Tibial nerve (tissue), 3 donors: ENCODE results near the gene ERCC8.

ENCODE experiments used
- POLR2A ChIP-seq, 2 donors: fragments of 450-650 bp; IDR thresholded peaks; one replicate each; pipeline ENCODE4 v1.6.1; 2017; ENCODE audit warnings: antibody characterized with exemption in 2 of 2, mild to moderate bottlenecking in 2 of 2, moderate library complexity in 2 of 2
- TF ChIP-seq, protein P1 (sequence below), 5 experiments: fragments of 200-600 bp in 3 of 5; fragments of 450-650 bp in 2 of 5; sonication (generic) in 3 of 5; IDR thresholded peaks; one replicate each; pipeline ENCODE4 v1.5.1; 2016 to 2019; ENCODE audit warnings: antibody characterized with exemption in 5 of 5, mild to moderate bottlenecking in 3 of 5, moderate library complexity in 2 of 5

DNA sequence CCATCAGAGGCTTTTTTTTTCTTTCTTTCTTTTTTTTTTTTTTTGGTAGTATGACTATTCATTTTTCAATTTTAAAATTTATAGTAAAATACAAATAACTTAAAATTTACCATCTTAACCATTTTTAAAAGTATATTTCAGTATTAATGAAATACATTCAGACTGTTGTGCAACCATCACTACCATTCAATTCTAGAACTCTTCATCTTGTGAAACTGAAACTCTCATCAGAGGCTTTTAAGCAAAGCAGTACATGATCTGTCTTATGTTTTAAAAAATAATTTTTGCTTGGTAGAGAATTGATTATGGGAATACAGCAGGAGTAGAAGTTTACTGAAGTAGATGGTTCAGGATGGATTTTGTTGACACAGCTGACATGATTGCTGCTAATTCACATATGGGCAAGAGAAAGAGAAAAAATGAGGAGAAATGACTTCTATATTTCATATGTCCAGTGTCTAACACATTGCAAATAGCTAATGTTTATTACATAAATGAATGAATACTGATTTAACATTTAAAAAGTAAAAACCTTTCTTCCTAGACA, 114.2 kb downstream of the ERCC8 start:
- TF ChIP-seq, protein P1, sequence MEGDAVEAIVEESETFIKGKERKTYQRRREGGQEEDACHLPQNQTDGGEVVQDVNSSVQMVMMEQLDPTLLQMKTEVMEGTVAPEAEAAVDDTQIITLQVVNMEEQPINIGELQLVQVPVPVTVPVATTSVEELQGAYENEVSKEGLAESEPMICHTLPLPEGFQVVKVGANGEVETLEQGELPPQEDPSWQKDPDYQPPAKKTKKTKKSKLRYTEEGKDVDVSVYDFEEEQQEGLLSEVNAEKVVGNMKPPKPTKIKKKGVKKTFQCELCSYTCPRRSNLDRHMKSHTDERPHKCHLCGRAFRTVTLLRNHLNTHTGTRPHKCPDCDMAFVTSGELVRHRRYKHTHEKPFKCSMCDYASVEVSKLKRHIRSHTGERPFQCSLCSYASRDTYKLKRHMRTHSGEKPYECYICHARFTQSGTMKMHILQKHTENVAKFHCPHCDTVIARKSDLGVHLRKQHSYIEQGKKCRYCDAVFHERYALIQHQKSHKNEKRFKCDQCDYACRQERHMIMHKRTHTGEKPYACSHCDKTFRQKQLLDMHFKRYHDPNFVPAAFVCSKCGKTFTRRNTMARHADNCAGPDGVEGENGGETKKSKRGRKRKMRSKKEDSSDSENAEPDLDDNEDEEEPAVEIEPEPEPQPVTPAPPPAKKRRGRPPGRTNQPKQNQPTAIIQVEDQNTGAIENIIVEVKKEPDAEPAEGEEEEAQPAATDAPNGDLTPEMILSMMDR (IDR thresholded peaks at IDR 0.05), result no peak
- TF ChIP-seq POLR2A (IDR thresholded peaks at IDR 0.05), result no peak
